GM18499 (cell line): ENCODE data around the gene DHFR.

ENCODE experiments used
- ATAC-seq: cut with Tn5 transposase; IDR thresholded peaks from one replicate; pipeline ENCODE4 v1.9.1; 2021; ENCODE audit warnings: moderate number of reproducible peaks; ENCODE audit not compliant: insufficient read depth, unreplicated experiment

DHFR gene

DNA sequence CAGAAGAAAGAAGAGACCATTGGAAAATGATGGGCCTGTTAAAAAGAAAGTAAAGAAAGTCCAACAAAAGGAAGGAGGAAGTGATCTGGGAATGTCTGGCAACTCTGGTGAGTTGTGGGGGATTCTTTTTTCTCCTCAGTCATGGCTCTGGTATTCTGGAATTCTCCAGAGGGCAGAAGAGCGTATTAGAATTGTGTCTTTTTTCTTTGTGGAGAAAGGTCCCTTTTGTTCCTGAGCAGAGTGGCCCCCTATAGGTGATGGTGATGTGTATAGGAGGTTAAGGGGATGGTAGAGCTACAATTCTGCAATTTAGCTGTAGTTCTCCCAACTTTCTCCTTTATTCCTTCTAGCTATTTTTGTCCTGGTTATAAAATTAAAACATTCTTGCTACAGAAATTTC, 1.6 kb upstream of the DHFR start:
- no peak for ATAC-seq

DNA sequence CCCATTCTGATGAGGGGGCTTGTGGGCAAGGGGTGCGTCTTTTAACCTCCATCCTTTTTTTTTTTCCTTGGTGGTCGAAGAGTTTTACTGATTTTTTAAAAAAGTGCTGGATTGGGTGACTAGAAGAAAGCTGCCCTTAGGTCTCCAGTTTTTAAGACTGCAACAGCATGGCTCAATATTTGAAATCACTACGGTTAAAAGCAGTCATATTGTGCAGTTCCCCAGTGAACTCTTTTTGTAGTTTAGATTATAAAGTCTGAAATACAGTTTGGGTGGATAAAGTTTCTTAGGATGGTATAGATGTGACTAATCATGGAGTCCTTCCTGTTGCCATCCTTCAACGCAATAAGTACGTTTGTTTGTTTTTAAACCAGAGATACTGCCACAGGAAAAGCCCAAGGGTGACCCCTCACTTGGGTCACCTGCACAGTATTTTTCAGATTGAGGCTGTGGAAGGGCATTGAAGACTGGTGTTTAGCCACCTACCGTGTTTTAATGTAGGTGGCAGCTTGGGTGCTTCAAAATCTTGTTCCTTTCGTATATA, 520 bp upstream of the DHFR start:
- no peak for ATAC-seq

DNA sequence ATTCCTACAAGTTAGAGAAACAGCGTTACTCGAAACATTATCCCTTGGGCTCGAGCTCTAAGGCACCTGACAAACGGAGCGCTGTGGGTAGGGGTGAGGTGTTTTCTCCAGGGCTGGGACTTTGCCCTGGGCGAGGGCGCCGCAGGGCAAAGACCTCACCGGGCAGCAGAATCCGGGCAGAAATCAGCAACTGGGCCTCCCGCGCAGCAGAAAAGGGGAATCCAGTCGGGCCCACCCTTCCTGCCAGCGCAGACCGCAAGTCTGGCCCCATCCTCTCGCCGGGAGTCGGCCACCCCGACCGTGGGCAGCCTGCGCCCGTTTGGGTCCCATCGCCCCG, 761 bp downstream of the DHFR start:
- no peak for ATAC-seq

GRCh38 chr5:80653502-80653901, 1.3 kb downstream of the DHFR start:
- no peak for ATAC-seq

DNA sequence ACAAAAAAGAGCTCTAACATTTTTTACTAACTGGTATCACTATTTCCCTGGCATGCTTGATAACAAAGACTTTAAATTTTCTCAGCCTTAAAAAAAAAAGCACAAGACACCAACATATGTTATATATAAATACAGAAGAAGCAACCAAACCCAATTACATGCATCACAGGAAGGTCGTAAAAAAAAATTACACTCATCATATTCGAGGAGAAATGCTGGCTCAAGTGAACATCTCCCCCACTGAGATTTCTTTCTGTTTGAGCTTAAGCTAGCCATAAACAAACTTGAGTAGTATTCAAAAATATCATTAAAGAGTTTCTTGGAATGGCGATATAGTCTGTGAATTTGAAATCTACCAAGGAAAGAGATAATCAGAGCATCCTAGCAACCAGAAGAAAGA, 7.9 kb downstream of the DHFR start:
- no peak for ATAC-seq

DNA sequence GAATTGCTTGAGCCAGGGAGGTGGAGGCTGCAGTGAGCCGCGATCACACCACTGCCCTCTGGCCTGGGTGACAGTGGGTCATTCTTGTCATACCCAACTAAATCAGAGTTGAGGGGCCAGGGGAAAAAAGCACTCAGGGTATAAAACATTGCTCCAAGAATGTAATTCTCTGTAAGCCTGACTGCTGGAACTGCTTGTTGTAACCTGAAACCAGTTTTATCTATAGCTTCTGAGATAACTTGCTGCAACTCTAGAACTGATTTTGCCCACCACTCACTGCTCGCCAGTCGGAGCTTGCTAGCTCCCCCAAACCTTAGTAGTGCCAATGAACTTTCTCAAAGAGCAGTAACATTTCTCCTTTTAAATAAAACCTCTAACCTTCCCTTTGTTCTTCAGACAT, 9.9 kb downstream of the DHFR start:
- ATAC-seq = no peak

DNA sequence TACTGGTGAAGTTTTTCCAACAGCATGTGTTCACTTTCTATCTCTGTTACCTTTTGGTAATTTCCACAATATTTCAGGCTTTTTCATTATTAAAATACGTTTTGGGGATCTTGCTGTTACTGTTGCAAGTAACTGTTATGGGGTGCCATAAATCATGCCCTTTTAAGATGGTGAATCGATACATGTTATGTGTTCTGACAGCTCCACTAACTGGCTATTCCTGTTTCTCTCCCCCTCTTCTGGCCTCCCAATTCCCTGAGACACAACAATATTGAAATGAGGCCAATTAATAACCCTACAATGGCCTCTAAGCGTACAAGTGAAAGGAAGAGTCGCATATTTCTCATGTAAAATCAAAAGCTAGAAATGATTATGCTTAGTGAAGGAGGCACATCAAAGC, 13.4 kb downstream of the DHFR start:
- ATAC-seq = no peak

DNA sequence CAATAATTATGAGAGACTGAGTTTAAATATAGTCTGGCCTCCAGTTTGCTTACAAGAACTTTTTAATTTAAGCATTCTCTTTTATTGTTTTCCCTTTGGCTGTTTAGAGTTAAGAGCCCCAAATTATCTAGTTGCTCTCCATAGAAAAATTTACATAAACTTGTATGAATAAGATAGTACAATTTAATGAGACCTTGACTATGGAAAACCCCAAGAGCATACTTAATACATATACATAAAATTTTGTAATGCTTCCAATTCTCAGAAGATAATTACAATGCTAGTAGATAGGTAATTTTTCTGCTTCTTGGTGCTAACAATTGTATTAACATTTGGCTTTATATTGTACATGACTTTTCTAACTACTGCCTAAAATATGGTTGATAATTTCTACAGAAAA, 20.6 kb downstream of the DHFR start:
- ATAC-seq = no peak

DNA sequence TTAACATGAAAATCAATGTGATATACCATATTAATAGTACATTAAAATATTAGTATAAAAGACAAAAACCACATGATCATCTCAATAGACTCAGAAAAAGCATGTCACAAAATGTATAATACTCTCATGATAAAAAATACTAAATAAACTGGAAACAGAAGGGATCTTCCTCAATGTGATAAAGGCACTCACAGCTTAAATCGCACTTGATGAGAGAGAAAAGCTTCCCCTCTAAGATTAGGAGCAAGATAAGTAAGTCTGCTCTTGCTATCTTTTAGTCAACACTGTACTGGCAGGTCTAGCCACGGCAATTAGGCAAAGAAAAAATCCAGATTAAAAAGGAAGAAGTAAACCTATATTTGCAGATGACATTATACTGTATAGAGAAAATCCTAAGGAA, 22.1 kb downstream of the DHFR start:
- ATAC-seq = no peak

GRCh38 chr5:80631278-80632259, 23.2 kb downstream of the DHFR start:
- ATAC-seq = no peak

GRCh38 chr5:80629281-80629680, 25.5 kb downstream of the DHFR start:
- no peak for ATAC-seq

- ATAC-seq = no peak
Observed at GRCh38 chr5:80625230-80625629, 29.6 kb downstream of the DHFR start.

GRCh38 chr5:80623999-80624398, 30.8 kb downstream of the DHFR start:
- no peak for ATAC-seq

DNA sequence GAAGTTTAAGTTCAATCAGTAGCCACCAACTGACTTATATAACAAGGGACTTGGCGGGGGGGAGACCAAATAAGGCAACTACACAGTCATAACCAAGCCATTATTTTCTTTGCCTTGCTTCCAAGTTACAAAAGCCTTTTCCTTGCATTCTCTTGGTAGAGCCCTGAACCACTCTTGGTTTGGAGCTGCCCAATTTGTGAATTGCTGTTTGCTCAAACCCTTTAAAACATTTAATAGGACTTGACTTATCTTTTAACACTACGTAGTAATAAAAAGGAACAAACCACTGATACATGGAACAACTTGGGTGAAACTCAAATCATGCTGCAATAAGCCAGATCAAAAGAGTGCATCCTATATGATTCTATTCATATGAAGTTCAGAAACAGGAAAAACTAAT, 32.0 kb downstream of the DHFR start:
- no peak for ATAC-seq

DNA sequence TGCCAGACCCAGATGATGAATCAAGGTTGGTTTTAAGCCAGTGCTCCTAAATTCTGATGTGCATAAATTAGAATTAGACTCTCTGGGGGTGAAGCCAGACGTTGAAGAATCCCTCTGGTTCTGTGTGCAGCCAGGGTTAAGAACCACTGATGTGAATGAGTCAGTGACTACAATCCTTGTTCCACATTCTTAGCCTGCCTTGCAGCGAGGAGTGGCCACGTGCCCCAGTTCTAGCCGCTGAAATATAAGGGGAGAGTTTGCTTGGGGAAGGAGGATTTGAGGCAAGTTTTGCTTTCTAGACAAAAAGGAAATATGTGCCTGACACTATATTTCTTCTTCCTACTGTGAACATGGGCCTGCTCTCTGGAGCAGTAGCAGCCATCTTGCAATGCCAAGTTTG, 34.6 kb downstream of the DHFR start:
- no peak for ATAC-seq

GRCh38 chr5:80619086-80619485, 35.7 kb downstream of the DHFR start:
- ATAC-seq = no peak

GRCh38 chr5:80618438-80618837, 36.3 kb downstream of the DHFR start:
- no peak for ATAC-seq

DNA sequence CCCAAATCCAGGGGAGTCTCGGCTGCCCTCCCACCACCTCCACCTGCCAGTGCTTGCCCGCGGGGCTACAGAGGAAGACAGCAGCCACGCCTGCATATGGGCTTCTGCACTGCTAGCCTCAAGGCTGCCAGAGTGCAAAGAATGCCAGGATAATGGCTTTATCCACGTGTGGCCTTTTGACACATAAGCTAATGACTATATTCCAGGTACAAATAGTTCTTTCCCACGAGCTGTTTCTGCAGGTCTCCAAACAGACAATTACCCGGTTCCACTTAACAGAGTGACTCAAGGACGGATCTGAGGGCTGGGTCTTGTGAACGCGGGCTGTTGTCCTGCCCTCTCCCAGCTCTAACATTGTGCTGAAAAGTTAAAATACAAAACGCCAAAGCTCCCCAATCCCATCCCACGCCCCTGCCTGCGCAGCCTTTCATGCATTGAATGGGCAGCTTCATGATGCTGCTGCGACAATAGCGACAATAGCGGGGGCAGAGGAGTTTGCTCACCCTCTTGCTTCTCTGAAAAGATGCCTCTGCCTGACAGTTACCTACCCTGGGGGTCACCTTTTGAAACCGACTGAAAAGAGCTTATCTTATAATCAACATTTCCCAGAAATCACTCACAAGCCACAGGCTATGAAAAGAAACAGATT, 39.4 kb downstream of the DHFR start:
- ATAC-seq = no peak

GRCh38 chr5:80609692-80610091, 45.1 kb downstream of the DHFR start:
- ATAC-seq = no peak

DNA sequence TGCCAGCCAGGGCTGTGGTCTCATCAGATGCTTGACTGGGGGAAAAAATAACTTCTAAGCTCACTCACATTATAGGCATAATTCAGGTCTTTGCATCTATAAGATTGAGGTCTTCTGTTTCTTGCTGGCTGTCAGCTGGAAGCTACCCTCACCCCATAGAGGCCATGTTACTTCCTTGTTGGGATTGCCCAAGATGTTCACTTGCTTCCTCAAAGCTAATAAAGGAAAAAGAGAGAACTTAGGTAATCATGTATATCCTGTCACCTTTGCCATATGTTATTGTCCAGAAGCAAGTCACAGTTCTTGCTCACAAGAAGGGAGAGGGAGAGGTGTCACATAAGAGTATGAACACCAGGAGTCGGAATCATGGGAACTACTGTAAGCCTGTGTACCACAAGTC, 46.1 kb downstream of the DHFR start:
- ATAC-seq = no peak

- ATAC-seq = no peak
Observed at GRCh38 chr5:80607832-80608231, 47.0 kb downstream of the DHFR start.

GRCh38 chr5:80607343-80607742, 47.4 kb downstream of the DHFR start:
- ATAC-seq = no peak
